BE2C (cell line): ENCODE data around the gene CD300LB.
"Not testable (repeated sequence)": the region's sequence is repeated elsewhere in the genome, so short reads cannot be mapped to it uniquely, and the experiment has no call there.

ENCODE experiments used
- DNase-seq: peaks from one replicate; pipeline ENCODE4 v3.0.0-alpha.2; 2020
- H3K27me3 ChIP-seq: fragments of 250-450 bp; sonication (Bioruptor Pico); 2 replicates; pipeline ENCODE4 v1.5.1; 2020; ENCODE audit warnings: mild to moderate bottlenecking
- H3K36me3 ChIP-seq: fragments of 250-450 bp; sonication (Bioruptor Pico); 2 replicates; pipeline ENCODE4 v1.5.1; 2020; ENCODE audit warnings: mild to moderate bottlenecking
- H3K4me1 ChIP-seq: fragments of 250-450 bp; sonication (Bioruptor Pico); 2 replicates; pipeline ENCODE4 v1.5.1; 2020
- H3K4me3 ChIP-seq: 2 replicates; pipeline ENCODE4 v1.5.1; 2011; ENCODE audit warnings: low read depth, low read length
- H3K9me3 ChIP-seq: fragments of 250-450 bp; sonication (Bioruptor Pico); 2 replicates; pipeline ENCODE4 v1.5.1; 2020
- TF ChIP-seq, protein P1 (sequence below): IDR thresholded peaks from 2 replicates; pipeline ENCODE4 v1.5.1; 2012; ENCODE audit warnings: mild to moderate bottlenecking, low read depth, low read length

The CD300LB gene

GRCh38 chr17:74513987-74514631 is 17.2 kb downstream of the CD300LB start:
- TF ChIP-seq, protein P1, sequence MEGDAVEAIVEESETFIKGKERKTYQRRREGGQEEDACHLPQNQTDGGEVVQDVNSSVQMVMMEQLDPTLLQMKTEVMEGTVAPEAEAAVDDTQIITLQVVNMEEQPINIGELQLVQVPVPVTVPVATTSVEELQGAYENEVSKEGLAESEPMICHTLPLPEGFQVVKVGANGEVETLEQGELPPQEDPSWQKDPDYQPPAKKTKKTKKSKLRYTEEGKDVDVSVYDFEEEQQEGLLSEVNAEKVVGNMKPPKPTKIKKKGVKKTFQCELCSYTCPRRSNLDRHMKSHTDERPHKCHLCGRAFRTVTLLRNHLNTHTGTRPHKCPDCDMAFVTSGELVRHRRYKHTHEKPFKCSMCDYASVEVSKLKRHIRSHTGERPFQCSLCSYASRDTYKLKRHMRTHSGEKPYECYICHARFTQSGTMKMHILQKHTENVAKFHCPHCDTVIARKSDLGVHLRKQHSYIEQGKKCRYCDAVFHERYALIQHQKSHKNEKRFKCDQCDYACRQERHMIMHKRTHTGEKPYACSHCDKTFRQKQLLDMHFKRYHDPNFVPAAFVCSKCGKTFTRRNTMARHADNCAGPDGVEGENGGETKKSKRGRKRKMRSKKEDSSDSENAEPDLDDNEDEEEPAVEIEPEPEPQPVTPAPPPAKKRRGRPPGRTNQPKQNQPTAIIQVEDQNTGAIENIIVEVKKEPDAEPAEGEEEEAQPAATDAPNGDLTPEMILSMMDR, result no peak
- Histone ChIP-seq H3K27me3 (no peaks in the 10 kb centered on the region; the same call in 1 of the 2 replicates), H3K36me3 (no peaks in the 10 kb centered on the region), H3K4me3 (no peak overlapping the region), H3K4me1 (no peaks in the 10 kb centered on the region), H3K9me3 (no peaks in the 10 kb centered on the region)
- peak; percentile 25 for DNase-seq

GRCh38 chr17:74512624-74513091 is 18.6 kb downstream of the CD300LB start:
- no peak overlapping the region for H3K4me3 ChIP-seq
- no peaks in the 10 kb centered on the region for H3K36me3 ChIP-seq
- DNase-seq, result no peak
- H3K4me1 ChIP-seq, result no peaks in the 10 kb centered on the region
- no peaks in the 10 kb centered on the region for H3K9me3 ChIP-seq
- no peaks in the 10 kb centered on the region; the same call in 1 of the 2 replicates for H3K27me3 ChIP-seq
- TF ChIP-seq, protein P1, result no peak

- no peak for DNase-seq
These were observed 19.2 kb downstream of the CD300LB start for GRCh38 chr17:74512036-74512435.

DNA sequence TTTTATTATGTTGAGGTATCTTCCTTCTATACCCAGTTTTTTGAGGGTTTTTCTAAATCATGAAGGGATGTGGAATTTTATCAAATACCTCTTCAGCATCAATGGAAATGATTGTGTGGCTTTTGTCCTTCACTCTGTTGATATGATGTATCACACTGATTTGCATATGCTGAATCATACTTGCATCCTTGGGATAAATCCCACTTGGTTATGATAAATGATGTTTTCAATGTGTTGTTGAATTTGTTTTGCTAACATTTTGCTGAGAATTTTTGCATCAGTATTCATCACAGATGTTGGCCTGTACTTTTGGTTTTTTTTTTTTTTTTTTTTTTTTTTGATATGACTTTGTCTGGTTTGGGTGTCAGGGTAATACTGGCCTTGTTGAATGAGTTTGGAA is 23.1 kb downstream of the CD300LB start:
- peaks cover 16% of the 10 kb centered on the region for H3K27me3 ChIP-seq
- H3K4me1 ChIP-seq, result no peaks in the 10 kb centered on the region
- no peaks in the 10 kb centered on the region for H3K36me3 ChIP-seq
- no peak for DNase-seq
- TF ChIP-seq, protein P1, result no peak
- H3K9me3 ChIP-seq, result no peaks in the 10 kb centered on the region
- H3K4me3 ChIP-seq, result no peak overlapping the region

More at GRCh38 chr17:74512036-74512435, 19.2 kb downstream of the CD300LB start:
- TF ChIP-seq, protein P1, result no peak
- Histone ChIP-seq H3K4me1 (no peaks in the 10 kb centered on the region), H3K9me3 (no peaks in the 10 kb centered on the region), H3K36me3 (no peaks in the 10 kb centered on the region), H3K27me3 (peaks cover 5% of the 10 kb centered on the region), H3K4me3 (no peak overlapping the region)

- peaks cover 28% of the 10 kb centered on the region for H3K27me3 ChIP-seq
- H3K9me3 ChIP-seq, DNase-seq, H3K4me3 ChIP-seq, H3K36me3 ChIP-seq, H3K4me1 ChIP-seq: not testable (repeated sequence)
These were observed 27.3 kb downstream of the CD300LB start for GRCh38 chr17:74503949-74504348.

GRCh38 chr17:74502861-74503260 is 28.4 kb downstream of the CD300LB start:
- Histone ChIP-seq H3K9me3 (no peaks in the 10 kb centered on the region), H3K27me3 (peaks cover 28% of the 10 kb centered on the region), H3K4me1 (no peaks in the 10 kb centered on the region), H3K4me3 (no peak overlapping the region), H3K36me3 (no peaks in the 10 kb centered on the region)
- no peak for DNase-seq
- TF ChIP-seq, protein P1, result no peak
